ENCODE measurements around the gene TAMM41.
"Not testable (repeated sequence)": the region's sequence is repeated elsewhere in the genome, so short reads cannot be mapped to it uniquely, and the experiment has no call there.

TAMM41 gene

GRCh38 chr3:11846281-11847266, at the start of gene TAMM41:
Gene TAMM41, minus strand, starts transcription at chr3:11846885. Its CDS starts 249 bp downstream, at chr3:11846636.
- FAIRE-seq = no peak

GRCh38 chr3:11878837-11879236, 32.2 kb upstream of the TAMM41 start:
- no peak for FAIRE-seq

- not testable (repeated sequence) for FAIRE-seq
Observed at GRCh38 chr3:11874707-11875106, 28.0 kb upstream of the TAMM41 start.

- not testable (repeated sequence) for FAIRE-seq
Observed at GRCh38 chr3:11863739-11864138, 17.1 kb upstream of the TAMM41 start.

- not testable (repeated sequence) for FAIRE-seq
Observed at GRCh38 chr3:11862584-11862983, 15.9 kb upstream of the TAMM41 start.

GRCh38 chr3:11862145-11862544, 15.5 kb upstream of the TAMM41 start:
- not testable (repeated sequence) for FAIRE-seq

- not testable (repeated sequence) for FAIRE-seq
Observed at GRCh38 chr3:11860213-11860612, 13.5 kb upstream of the TAMM41 start.

GRCh38 chr3:11853450-11853849, 6.8 kb upstream of the TAMM41 start:
- FAIRE-seq = no peak

GRCh38 chr3:11850003-11850402, 3.3 kb upstream of the TAMM41 start:
- no peak for FAIRE-seq

- FAIRE-seq = no peak
Observed at GRCh38 chr3:11847607-11848006, 922 bp upstream of the TAMM41 start.

GRCh38 chr3:11845651-11846050, 1.0 kb downstream of the TAMM41 start:
- FAIRE-seq = no peak

GRCh38 chr3:11844891-11845290, 1.8 kb downstream of the TAMM41 start:
- no peak for FAIRE-seq

- FAIRE-seq = no peak
Observed at GRCh38 chr3:11835028-11835639, 11.6 kb downstream of the TAMM41 start.

- FAIRE-seq = no peak
Observed at GRCh38 chr3:11832981-11833905, 13.4 kb downstream of the TAMM41 start.

GRCh38 chr3:11829416-11829815, 17.3 kb downstream of the TAMM41 start:
- FAIRE-seq = no peak

- no peak for FAIRE-seq
Observed at GRCh38 chr3:11826628-11827265, 19.9 kb downstream of the TAMM41 start.

- no peak for FAIRE-seq
Observed at GRCh38 chr3:11825301-11825700, 21.4 kb downstream of the TAMM41 start.

GRCh38 chr3:11820531-11821041, 26.1 kb downstream of the TAMM41 start:
- no peak for FAIRE-seq

GRCh38 chr3:11819146-11819689, 27.5 kb downstream of the TAMM41 start:
- FAIRE-seq = no peak

- FAIRE-seq = no peak
Observed at GRCh38 chr3:11818033-11818432, 28.7 kb downstream of the TAMM41 start.

- no peak for FAIRE-seq
Observed at GRCh38 chr3:11815111-11815510, 31.6 kb downstream of the TAMM41 start.

- FAIRE-seq = no peak
Observed at GRCh38 chr3:11814663-11815062, 32.0 kb downstream of the TAMM41 start.

Data from islet of Langerhans (tissue), 1 donor.